ENCODE data around the gene ENGASE. TPM values are rescaled to one million over a fixed set of nuclear protein-coding genes. Genes with fewer than 3 reads are reported as not detected.

The ENGASE gene
- total RNA-seq, 2 experiments from 2014 or later: 41.3 to 41.8 TPM

- no peak overlapping the region for H3K4me3 Mint-ChIP-seq
- H3K4me1 Mint-ChIP-seq (ENCODE audit: low read depth): peaks cover 7% of the 10 kb centered on the region
- H3K9me3 Mint-ChIP-seq: no peaks in the 10 kb centered on the region
- ATAC-seq (no peak), DNase-seq (no peak)
- no peak overlapping the region for H3K27ac Mint-ChIP-seq
- TF ChIP-seq CTCF (IDR thresholded peaks at IDR 0.05): no peak
- intact Hi-C loops (cut with micrococcal nuclease): loop anchor here (5.0 kb wide), 1 partner anchor 303 kb away; no protein-coding TSS in a partner anchor
- ChIA-PET CTCF (interaction anchor here (1.4 to 4.4 kb wide), 4 partner anchors 43 to 311 kb away, joined by 3 to 49 read pairs (median 8); no protein-coding TSS in a partner anchor), POLR2A (interaction anchor here (0.6 to 1.1 kb wide), 3 partner anchors 14 to 299 kb away, joined by 3 to 4 read pairs (median 3); partner anchors contain the start of gene ENGASE)
- no peaks in the 10 kb centered on the region for H3K27me3 Mint-ChIP-seq
- peaks cover 2% of the 10 kb centered on the region for H3K36me3 Mint-ChIP-seq (ENCODE audit: low read depth)
These were observed 14.3 kb downstream of the ENGASE start for GRCh38 chr17:79088997-79089328.

- no peak for TF ChIP-seq CTCF (IDR thresholded peaks at IDR 0.05)
- H3K27ac Mint-ChIP-seq: no peak overlapping the region
- no peak overlapping the region for H3K4me3 Mint-ChIP-seq
- POLR2A ChIA-PET: interaction anchor here (0.6 to 1.1 kb wide), 3 partner anchors 18 to 302 kb away, joined by 3 to 4 read pairs (median 3); no protein-coding TSS in a partner anchor
- peaks cover 2% of the 10 kb centered on the region for H3K36me3 Mint-ChIP-seq (ENCODE audit: low read depth)
- ATAC-seq (no peak), DNase-seq (no peak)
- H3K9me3 Mint-ChIP-seq: no peaks in the 10 kb centered on the region
- intact Hi-C loops (cut with micrococcal nuclease): loop anchor here (5.0 kb wide), 1 partner anchor 302 kb away; no protein-coding TSS in a partner anchor
- peaks cover 7% of the 10 kb centered on the region for H3K4me1 Mint-ChIP-seq (ENCODE audit: low read depth)
- CTCF ChIA-PET: interaction anchor here (4.4 kb wide), 1 partner anchor 302 kb away, joined by 49 read pairs; no protein-coding TSS in a partner anchor
- peaks cover 4% of the 10 kb centered on the region for H3K27me3 Mint-ChIP-seq
These were observed 15.3 kb downstream of the ENGASE start for GRCh38 chr17:79089720-79090442.

- peaks cover 6% of the 10 kb centered on the region for H3K27me3 Mint-ChIP-seq
- intact Hi-C loops (cut with micrococcal nuclease): no loop called here
- POLR2A ChIA-PET: interaction anchor here (1.0 kb wide), 1 partner anchor 301 kb away, joined by 3 read pairs; no protein-coding TSS in a partner anchor
These were observed 16.0 kb downstream of the ENGASE start for GRCh38 chr17:79090443-79091225.

DNA sequence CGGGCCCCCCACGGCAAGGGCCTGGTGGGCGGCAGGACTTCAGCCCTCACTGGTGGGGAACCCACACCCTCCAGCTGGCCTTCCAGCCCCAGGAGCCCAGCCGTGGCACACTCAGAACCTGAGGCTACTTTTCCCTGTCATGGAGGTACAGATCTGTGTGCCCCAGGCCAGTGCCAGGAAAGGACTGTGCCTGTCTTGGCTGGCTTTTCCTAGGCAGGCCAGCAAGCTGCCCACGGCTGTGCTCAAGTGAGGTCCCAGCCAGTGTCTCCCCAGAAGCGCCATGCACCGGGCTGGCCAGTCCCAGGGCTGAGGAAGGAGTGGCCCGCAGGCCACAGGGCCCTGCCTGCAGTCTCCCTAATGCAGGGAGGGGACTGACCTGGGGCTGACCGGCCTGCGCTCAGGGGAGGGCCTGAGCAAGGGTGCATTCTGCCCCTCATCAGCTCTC is 16.6 kb downstream of the ENGASE start:
- no peak overlapping the region for H3K4me3 Mint-ChIP-seq
- peaks cover 7% of the 10 kb centered on the region for H3K4me1 Mint-ChIP-seq (ENCODE audit: low read depth)
- no peak for ATAC-seq
- no peaks in the 10 kb centered on the region for H3K9me3 Mint-ChIP-seq
- intact Hi-C loops (cut with micrococcal nuclease): no loop called here
- H3K36me3 Mint-ChIP-seq (ENCODE audit: low read depth): peaks cover 2% of the 10 kb centered on the region
- TF ChIP-seq CTCF (IDR thresholded peaks at IDR 0.05): no peak
- POLR2A ChIA-PET: no interaction called here
- DNase-seq: no peak
- H3K27me3 Mint-ChIP-seq: peaks cover 9% of the 10 kb centered on the region
- CTCF ChIA-PET: interaction anchor here (0.8 kb wide), 1 partner anchor 300 kb away, joined by 3 read pairs; no protein-coding TSS in a partner anchor
- H3K27ac Mint-ChIP-seq: no peak overlapping the region

More at GRCh38 chr17:79090443-79091225, 16.0 kb downstream of the ENGASE start:
- H3K9me3 Mint-ChIP-seq: no peaks in the 10 kb centered on the region
- H3K4me3 Mint-ChIP-seq: no peak overlapping the region
- H3K27ac Mint-ChIP-seq: no peak overlapping the region
- peaks cover 7% of the 10 kb centered on the region for H3K4me1 Mint-ChIP-seq (ENCODE audit: low read depth)
- CTCF ChIA-PET: interaction anchor here (0.8 to 4.4 kb wide), 2 partner anchors 300 to 301 kb away, joined by 3 to 49 read pairs; no protein-coding TSS in a partner anchor
- DNase-seq (no peak), ATAC-seq (no peak)
- peaks cover 2% of the 10 kb centered on the region for H3K36me3 Mint-ChIP-seq (ENCODE audit: low read depth)
- no peak for TF ChIP-seq CTCF (IDR thresholded peaks at IDR 0.05)

All from activated CD8-positive, alpha-beta T cell treated with anti-CD3 and anti-CD28 coated beads for 36 hours (primary cell).